ENCODE data around the gene EP400. TPM values are rescaled to one million over a fixed set of nuclear protein-coding genes. Genes with fewer than 3 reads are reported as not detected.
"Not testable (repeated sequence)": the region's sequence is repeated elsewhere in the genome, so short reads cannot be mapped to it uniquely, and the experiment has no call there.

Gene EP400
- total and polyA plus RNA-seq, 2 experiments from 2014 or later, result 10.3 to 12.3 TPM

DNA sequence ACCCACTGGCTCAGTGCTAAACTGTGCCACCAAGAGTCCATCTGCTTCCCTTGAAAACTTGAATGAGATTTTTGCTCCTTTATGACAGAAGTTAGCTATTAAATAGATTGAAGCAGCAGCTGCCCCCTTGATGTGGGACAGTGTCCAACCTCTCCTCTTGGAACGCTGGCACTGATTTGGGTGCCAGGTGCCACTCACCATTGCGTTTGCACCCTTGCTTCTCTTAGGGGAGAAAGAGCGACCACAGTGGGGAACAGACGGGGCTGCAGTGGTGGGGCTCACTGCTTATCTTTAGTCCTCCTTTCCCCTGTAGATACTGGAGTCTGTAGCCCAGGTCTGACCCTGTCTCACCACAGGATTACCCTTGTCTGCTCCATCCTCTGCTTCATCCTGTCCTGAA, 9.4 kb downstream of the EP400 start:
- no peaks in the 10 kb centered on the region for H3K27me3 ChIP-seq
- no peak overlapping the region for H3K27ac ChIP-seq
- H3K4me2 ChIP-seq, result no peak overlapping the region
- no peaks in the 10 kb centered on the region for H3K9me2 ChIP-seq (replicated peaks; ENCODE audit: insufficient read depth)
- H3K4me1 ChIP-seq (ENCODE audit: insufficient read depth), result no peaks in the 10 kb centered on the region
- peaks cover 61% of the 10 kb centered on the region for H4K20me1 ChIP-seq (ENCODE audit: insufficient read depth, poor library complexity, severe bottlenecking)
- no peak overlapping the region for H2AFZ ChIP-seq
- no peak overlapping the region for H3K4me3 ChIP-seq
- 88% methylated on average over 4 of the region's 4 CpGs for WGBS (ENCODE audit: low lambda C conversion rate, missing lambda C conversion rate)
- DNase-seq (ENCODE audit: low spot score), result no peak
- H3K79me2 ChIP-seq, result peaks cover 86% of the 10 kb centered on the region
- TF ChIP-seq, protein P1, sequence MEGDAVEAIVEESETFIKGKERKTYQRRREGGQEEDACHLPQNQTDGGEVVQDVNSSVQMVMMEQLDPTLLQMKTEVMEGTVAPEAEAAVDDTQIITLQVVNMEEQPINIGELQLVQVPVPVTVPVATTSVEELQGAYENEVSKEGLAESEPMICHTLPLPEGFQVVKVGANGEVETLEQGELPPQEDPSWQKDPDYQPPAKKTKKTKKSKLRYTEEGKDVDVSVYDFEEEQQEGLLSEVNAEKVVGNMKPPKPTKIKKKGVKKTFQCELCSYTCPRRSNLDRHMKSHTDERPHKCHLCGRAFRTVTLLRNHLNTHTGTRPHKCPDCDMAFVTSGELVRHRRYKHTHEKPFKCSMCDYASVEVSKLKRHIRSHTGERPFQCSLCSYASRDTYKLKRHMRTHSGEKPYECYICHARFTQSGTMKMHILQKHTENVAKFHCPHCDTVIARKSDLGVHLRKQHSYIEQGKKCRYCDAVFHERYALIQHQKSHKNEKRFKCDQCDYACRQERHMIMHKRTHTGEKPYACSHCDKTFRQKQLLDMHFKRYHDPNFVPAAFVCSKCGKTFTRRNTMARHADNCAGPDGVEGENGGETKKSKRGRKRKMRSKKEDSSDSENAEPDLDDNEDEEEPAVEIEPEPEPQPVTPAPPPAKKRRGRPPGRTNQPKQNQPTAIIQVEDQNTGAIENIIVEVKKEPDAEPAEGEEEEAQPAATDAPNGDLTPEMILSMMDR (IDR thresholded peaks at IDR 0.05; ENCODE audit: poor library complexity), result no peak
- TF ChIP-seq EZH2phosphoT487 (IDR thresholded peaks at IDR 0.05; ENCODE audit: low read depth, severe bottlenecking, unreplicated experiment) (no peak), EZH2 (IDR thresholded peaks at IDR 0.05; ENCODE audit: borderline replicate concordance) (no peak)
- H3K9me3 ChIP-seq (ENCODE audit: low read depth), result no peaks in the 10 kb centered on the region
- H3K36me3 ChIP-seq (replicated peaks; ENCODE audit: insufficient read depth, low read depth), result no peaks in the 10 kb centered on the region

DNA sequence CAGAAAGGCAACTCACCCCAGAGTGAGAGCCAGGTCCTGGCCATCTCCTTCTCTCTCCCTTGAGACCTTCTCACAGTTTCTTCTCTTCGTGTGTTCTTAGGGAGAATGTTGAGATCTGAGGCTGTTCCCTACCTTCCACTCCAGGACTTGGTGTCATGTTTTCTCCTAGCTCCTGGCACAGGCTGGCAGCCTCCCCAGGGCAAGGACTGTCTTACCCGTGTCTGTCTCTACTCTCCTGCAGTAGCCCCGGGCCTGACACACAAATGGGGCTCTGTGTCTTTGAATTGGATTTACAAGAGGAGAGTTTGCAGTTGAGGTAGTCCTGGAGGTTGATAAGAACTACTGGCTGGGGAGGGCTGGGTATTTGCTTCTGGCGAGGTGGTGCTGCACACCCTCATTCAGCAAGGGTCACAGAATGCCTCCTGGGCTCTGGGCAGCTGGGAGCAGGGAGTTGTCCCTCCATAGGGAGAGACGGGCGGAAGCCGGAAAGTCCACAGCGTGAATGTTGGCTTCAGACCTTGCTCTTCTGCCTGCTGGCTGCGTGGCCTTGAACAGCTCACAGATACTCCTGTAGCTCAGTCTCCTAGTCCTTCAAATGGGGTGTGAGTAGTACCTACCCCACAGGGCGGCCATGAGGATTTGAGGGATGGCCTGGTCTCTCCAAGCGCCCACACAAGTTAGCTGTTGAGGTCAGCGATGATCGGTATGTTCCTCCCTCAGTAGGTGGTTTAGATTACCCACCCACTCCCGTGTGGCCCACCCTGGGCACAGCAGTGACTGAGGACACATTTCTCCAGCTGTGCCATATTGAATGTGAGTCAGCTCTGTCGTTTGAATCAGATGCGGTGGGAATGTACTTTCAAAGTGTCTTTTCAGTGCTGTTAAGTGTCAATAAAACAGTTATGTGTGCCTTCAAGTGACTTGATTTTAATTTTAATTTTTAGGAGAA, 10.2 kb downstream of the EP400 start:
- Histone ChIP-seq H3K4me3 (no peak overlapping the region), H3K36me3 (replicated peaks; ENCODE audit: insufficient read depth, low read depth) (no peaks in the 10 kb centered on the region), H3K27me3 (no peaks in the 10 kb centered on the region), H3K79me2 (peaks cover 86% of the 10 kb centered on the region), H3K4me1 (ENCODE audit: insufficient read depth) (no peaks in the 10 kb centered on the region), H3K4me2 (no peak overlapping the region), H2AFZ (no peak overlapping the region), H4K20me1 (ENCODE audit: insufficient read depth, poor library complexity, severe bottlenecking) (peaks cover 64% of the 10 kb centered on the region), H3K9me2 (replicated peaks; ENCODE audit: insufficient read depth) (no peaks in the 10 kb centered on the region), H3K9me3 (ENCODE audit: low read depth) (no peaks in the 10 kb centered on the region), H3K27ac (no peak overlapping the region)
- DNase-seq (ENCODE audit: low spot score), result no peak
- 85% methylated on average over 16 of the region's 16 CpGs for WGBS (ENCODE audit: low lambda C conversion rate, missing lambda C conversion rate)
- no peak for TF ChIP-seq EZH2 (IDR thresholded peaks at IDR 0.05; ENCODE audit: borderline replicate concordance)
- TF ChIP-seq, protein P1 (IDR thresholded peaks at IDR 0.05; ENCODE audit: poor library complexity), result no peak

DNA sequence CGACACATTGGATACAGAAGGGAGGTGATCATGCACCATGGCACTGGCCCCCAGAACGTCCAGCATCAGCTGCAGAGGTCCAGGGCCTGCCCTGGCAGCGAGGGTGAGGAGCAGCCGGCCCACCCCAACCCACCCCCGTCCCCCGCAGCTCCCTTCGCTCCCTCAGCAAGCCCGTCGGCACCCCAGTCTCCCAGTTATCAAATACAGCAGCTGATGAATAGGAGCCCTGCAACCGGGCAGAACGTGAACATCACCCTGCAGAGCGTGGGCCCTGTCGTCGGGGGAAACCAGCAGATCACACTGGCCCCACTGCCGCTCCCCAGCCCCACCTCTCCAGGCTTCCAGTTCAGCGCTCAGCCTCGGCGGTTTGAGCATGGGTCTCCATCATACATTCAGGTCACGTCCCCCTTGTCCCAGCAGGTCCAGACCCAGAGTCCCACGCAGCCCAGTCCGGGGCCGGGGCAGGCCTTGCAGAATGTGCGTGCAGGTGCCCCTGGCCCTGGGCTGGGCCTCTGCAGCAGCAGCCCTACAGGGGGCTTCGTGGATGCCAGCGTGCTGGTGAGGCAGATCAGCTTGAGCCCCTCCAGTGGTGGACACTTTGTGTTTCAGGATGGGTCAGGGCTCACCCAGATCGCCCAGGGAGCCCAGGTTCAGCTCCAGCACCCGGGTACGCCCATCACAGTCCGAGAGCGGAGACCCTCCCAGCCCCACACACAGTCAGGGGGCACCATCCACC, 11.0 kb downstream of the EP400 start:
- H3K4me2 ChIP-seq, H3K27ac ChIP-seq: not testable (repeated sequence)

DNA sequence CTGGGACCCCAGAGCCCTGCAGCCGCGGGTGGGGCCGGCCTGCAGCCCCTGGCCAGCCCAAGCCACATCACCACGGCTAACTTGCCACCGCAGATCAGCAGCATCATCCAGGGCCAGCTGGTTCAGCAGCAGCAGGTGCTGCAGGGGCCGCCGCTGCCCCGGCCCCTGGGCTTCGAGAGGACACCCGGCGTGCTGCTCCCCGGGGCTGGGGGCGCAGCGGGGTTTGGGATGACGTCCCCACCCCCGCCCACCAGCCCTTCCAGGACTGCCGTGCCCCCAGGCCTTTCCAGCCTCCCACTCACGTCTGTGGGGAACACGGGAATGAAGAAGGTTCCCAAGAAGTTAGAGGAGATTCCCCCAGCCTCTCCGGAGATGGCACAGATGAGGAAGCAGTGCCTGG, 11.6 kb downstream of the EP400 start:
- not testable (repeated sequence) for H3K9me3 ChIP-seq (ENCODE audit: low read depth); H2AFZ ChIP-seq; H3K36me3 ChIP-seq (replicated peaks; ENCODE audit: insufficient read depth, low read depth); H3K27ac ChIP-seq; H3K4me1 ChIP-seq (ENCODE audit: insufficient read depth); H3K4me2 ChIP-seq; H3K9me2 ChIP-seq (replicated peaks; ENCODE audit: insufficient read depth); DNase-seq (ENCODE audit: low spot score); H3K4me3 ChIP-seq; H3K27me3 ChIP-seq
- peaks cover 58% of the 10 kb centered on the region for H4K20me1 ChIP-seq (ENCODE audit: insufficient read depth, poor library complexity, severe bottlenecking)
- 82% methylated on average over 5 of the region's 20 CpGs for WGBS (ENCODE audit: low lambda C conversion rate, missing lambda C conversion rate)
- peaks cover 86% of the 10 kb centered on the region for H3K79me2 ChIP-seq

More for the DNA sequence above, 11.0 kb downstream of the EP400 start:
- H3K9me2 ChIP-seq (replicated peaks; ENCODE audit: insufficient read depth); H3K27me3 ChIP-seq; H3K4me1 ChIP-seq (ENCODE audit: insufficient read depth); H3K4me3 ChIP-seq; H2AFZ ChIP-seq; H3K9me3 ChIP-seq (ENCODE audit: low read depth); DNase-seq (ENCODE audit: low spot score); H3K36me3 ChIP-seq (replicated peaks; ENCODE audit: insufficient read depth, low read depth): not testable (repeated sequence)
- H3K79me2 ChIP-seq, result peaks cover 86% of the 10 kb centered on the region
- peaks cover 60% of the 10 kb centered on the region for H4K20me1 ChIP-seq (ENCODE audit: insufficient read depth, poor library complexity, severe bottlenecking)
- WGBS (ENCODE audit: low lambda C conversion rate, missing lambda C conversion rate), result 97% methylated on average over 21 of the region's 30 CpGs
